Spleen (tissue), 7 donors: ENCODE measurements around the gene CNKSR3.

Source experiments
- POLR2A ChIP-seq, 3 donors: fragments of 450-650 bp; IDR thresholded peaks; one replicate each; pipeline ENCODE4 v1.5.1; 2017; ENCODE audit warnings: antibody characterized with exemption in 3 of 3, mild to moderate bottlenecking in 1 of 3
- TF ChIP-seq, protein P1 (sequence below), 11 experiments: fragments of 200-600 bp in 7 of 11; fragments of 450-650 bp in 4 of 11; sonication (generic) in 4 of 11; IDR thresholded peaks in 8 of 11; conservative IDR thresholded peaks in 3 of 11; 1 replicate in 7 of 11; 2 replicates in 4 of 11; pipeline versions ENCODE4 v1.4.0 to v1.8.0; 2016 to 2021; ENCODE audit warnings: antibody characterized with exemption in 11 of 11, inconsistent platforms in 4 of 11, mild to moderate bottlenecking in 1 of 11
- donor health status: DM: no; HTN: no; CAD: no; lungs with moderate emphysema.
- donor health status: DM: no; HTN: no; CAD: no.
- donor health status: DM: no; HTN: no; CAD: no.

GRCh38 chr6:154514481-154514880 lies 4.0 kb upstream of the CNKSR3 start:
- TF ChIP-seq POLR2A (IDR thresholded peaks at IDR 0.05) = no peak
- TF ChIP-seq, protein P1, sequence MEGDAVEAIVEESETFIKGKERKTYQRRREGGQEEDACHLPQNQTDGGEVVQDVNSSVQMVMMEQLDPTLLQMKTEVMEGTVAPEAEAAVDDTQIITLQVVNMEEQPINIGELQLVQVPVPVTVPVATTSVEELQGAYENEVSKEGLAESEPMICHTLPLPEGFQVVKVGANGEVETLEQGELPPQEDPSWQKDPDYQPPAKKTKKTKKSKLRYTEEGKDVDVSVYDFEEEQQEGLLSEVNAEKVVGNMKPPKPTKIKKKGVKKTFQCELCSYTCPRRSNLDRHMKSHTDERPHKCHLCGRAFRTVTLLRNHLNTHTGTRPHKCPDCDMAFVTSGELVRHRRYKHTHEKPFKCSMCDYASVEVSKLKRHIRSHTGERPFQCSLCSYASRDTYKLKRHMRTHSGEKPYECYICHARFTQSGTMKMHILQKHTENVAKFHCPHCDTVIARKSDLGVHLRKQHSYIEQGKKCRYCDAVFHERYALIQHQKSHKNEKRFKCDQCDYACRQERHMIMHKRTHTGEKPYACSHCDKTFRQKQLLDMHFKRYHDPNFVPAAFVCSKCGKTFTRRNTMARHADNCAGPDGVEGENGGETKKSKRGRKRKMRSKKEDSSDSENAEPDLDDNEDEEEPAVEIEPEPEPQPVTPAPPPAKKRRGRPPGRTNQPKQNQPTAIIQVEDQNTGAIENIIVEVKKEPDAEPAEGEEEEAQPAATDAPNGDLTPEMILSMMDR (IDR thresholded peaks at IDR 0.05 in 8 of 11, conservative IDR thresholded peaks at IDR 0.05 in 3 of 11) = no peak
